ENCODE measurements around the gene WDR33. TPM values are rescaled to one million over a fixed set of nuclear protein-coding genes. Genes with fewer than 3 reads are reported as not detected.

Gene WDR33
- total RNA-seq, 1 donor from 2014 or later: 31.3 TPM

DNA sequence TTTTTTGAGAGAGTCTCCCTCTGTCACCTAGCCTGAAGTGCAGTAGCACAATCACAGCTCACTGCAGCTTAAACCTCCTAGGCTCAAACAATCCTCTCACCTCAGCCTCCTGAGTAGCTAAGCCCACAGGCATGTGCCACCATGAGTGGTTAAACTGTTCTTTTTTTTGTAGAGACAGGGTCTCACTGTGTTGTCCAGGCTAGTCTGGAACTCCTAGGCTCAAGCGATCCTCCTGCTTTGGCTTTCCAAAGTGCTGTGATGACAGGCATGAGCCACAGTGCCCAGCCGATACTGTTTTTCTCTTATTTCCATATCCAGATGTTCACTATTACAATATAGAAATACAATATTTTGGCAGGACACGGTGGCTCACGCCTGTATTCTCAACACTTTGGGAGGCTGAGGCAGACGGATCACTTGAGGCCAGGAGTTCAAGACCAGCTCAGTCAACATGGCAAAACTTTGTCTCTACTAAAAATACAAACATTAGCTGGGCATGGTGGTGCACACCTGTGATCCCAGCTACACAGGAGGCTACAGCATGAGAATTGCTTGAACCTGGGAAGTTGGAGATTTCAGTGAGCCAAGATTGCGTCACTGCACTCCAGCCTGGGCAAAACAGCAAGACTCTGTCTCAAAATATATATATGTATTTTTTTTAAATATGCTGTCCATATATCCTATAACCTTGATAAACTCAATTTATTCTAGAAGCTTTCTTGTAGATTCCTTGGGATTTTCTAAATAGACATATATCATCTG is 24.7 kb downstream of the WDR33 start:
- H3K4me3 ChIP-seq (ENCODE audit: low read depth, low read length): no peak overlapping the region
- DNase-seq (ENCODE audit: low read depth): no peak
- TF ChIP-seq, protein P1, sequence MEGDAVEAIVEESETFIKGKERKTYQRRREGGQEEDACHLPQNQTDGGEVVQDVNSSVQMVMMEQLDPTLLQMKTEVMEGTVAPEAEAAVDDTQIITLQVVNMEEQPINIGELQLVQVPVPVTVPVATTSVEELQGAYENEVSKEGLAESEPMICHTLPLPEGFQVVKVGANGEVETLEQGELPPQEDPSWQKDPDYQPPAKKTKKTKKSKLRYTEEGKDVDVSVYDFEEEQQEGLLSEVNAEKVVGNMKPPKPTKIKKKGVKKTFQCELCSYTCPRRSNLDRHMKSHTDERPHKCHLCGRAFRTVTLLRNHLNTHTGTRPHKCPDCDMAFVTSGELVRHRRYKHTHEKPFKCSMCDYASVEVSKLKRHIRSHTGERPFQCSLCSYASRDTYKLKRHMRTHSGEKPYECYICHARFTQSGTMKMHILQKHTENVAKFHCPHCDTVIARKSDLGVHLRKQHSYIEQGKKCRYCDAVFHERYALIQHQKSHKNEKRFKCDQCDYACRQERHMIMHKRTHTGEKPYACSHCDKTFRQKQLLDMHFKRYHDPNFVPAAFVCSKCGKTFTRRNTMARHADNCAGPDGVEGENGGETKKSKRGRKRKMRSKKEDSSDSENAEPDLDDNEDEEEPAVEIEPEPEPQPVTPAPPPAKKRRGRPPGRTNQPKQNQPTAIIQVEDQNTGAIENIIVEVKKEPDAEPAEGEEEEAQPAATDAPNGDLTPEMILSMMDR (IDR thresholded peaks at IDR 0.05; ENCODE audit: insufficient read depth, low read length, severe bottlenecking): no peak
- no peak for FAIRE-seq
- H3K27me3 ChIP-seq (ENCODE audit: control insufficient read depth, insufficient read depth, low read length): no peaks in the 10 kb centered on the region
- no peaks in the 10 kb centered on the region for H3K36me3 ChIP-seq (ENCODE audit: control insufficient read depth, insufficient read depth, low read length)

DNA sequence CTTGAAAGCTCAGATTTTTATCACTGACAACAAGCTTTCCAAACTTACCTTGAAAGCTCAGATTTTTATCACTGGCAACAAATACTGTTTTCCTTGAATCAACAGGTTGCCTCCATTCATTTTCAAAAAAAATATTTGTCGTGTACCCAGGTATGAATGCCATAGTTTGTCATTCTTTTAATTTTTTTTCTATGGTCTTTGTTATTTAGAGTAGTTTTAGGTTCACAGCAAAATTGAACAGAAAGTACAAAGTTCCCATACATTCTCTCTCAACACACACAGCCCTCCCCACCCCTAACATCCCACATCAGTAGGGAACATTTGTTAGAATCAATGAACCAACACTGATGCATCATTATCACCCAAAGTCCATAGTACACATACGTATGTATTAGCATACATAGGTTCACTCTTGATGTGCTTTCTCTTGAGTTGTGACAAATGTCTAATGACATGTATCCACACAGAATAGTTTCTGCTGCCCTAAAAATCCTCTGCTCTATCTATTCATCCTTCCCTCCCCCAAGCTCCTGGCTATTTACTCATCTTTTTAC is 25.9 kb downstream of the WDR33 start:
- TF ChIP-seq, protein P1 (IDR thresholded peaks at IDR 0.05; ENCODE audit: insufficient read depth, low read length, severe bottlenecking): no peak
- no peaks in the 10 kb centered on the region for H3K36me3 ChIP-seq (ENCODE audit: control insufficient read depth, insufficient read depth, low read length)
- no peak overlapping the region for H3K4me3 ChIP-seq (ENCODE audit: low read depth, low read length)
- no peak for FAIRE-seq
- DNase-seq (ENCODE audit: low read depth): no peak
- H3K27me3 ChIP-seq (ENCODE audit: control insufficient read depth, insufficient read depth, low read length): no peaks in the 10 kb centered on the region

DNA sequence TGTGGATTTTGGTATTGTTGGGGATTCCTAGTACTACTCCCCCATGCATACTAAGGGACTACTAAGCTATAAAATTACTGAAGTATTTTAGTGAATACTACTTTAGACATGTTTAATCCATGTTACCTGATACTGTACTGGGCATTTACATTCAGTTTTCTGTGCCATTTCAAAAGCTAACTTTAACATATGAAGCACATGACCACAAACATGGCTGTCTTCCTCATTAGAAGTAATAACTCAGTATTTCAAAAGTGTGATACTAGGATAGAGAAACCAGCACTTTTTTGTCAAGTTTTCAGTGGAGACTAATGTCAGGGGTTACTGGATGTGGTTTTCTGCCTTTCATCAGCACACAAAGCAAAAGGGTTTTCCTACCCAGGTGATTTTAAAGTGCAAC is 27.9 kb downstream of the WDR33 start:
- Histone ChIP-seq H3K27me3 (ENCODE audit: control insufficient read depth, insufficient read depth, low read length) (no peaks in the 10 kb centered on the region), H3K36me3 (ENCODE audit: control insufficient read depth, insufficient read depth, low read length) (no peaks in the 10 kb centered on the region), H3K4me3 (ENCODE audit: low read depth, low read length) (no peak overlapping the region)
- TF ChIP-seq, protein P1 (IDR thresholded peaks at IDR 0.05; ENCODE audit: insufficient read depth, low read length, severe bottlenecking): no peak
- DNase-seq (ENCODE audit: low read depth) (no peak), FAIRE-seq (no peak)

DNA sequence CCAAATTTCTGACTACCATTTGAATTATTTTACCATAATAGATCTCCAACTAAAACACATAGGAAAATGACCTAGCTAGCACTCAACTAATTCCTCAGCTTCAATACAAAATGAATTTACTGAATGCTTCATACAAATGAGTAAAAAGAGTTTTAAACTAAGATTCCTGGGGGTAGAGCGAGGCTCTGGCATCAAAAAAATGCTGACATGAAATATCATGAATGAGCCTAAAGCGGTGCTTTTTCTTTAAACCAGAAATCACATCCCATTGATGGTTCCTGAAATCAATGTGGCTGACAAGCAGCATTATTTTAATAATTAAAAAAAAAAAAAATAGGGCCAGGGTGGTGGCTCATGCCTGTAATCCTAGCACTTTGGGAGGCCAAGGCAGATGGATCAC is 32.1 kb downstream of the WDR33 start:
- TF ChIP-seq, protein P1 (IDR thresholded peaks at IDR 0.05; ENCODE audit: insufficient read depth, low read length, severe bottlenecking): no peak
- H3K36me3 ChIP-seq (ENCODE audit: control insufficient read depth, insufficient read depth, low read length): no peaks in the 10 kb centered on the region
- DNase-seq (ENCODE audit: low read depth) (no peak), FAIRE-seq (no peak)
- H3K27me3 ChIP-seq (ENCODE audit: control insufficient read depth, insufficient read depth, low read length): no peaks in the 10 kb centered on the region
- H3K4me3 ChIP-seq (ENCODE audit: low read depth, low read length): no peak overlapping the region

DNA sequence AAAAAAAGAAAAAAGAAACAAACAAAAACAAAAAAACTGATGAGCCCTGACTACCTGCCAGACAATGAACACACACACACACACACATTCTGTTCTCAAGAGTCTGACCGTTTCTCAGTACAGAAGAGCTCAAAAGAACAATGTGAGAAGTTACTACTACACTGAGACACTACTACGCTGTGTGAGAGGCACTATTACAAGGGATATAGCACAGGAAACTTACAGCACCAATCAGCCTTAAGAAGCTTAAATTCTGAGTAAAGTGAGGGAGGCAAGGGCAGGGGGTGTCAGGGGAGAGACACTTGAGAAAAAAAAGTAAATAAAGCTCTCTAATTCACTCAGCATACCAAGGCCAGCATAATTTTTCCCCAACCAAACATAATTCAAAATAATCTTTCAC is 32.5 kb downstream of the WDR33 start:
- H3K4me3 ChIP-seq (ENCODE audit: low read depth, low read length): no peak overlapping the region
- no peak for FAIRE-seq
- DNase-seq (ENCODE audit: low read depth): no peak
- no peaks in the 10 kb centered on the region for H3K27me3 ChIP-seq (ENCODE audit: control insufficient read depth, insufficient read depth, low read length)
- no peaks in the 10 kb centered on the region for H3K36me3 ChIP-seq (ENCODE audit: control insufficient read depth, insufficient read depth, low read length)
- TF ChIP-seq, protein P1 (IDR thresholded peaks at IDR 0.05; ENCODE audit: insufficient read depth, low read length, severe bottlenecking): no peak
